Activated CD8-positive, alpha-beta T cell treated with anti-CD3 and anti-CD28 coated beads for 36 hours (primary cell): ENCODE data around the gene COL20A1. TPM values are rescaled to one million over a fixed set of nuclear protein-coding genes. Genes with fewer than 3 reads are reported as not detected.
"Not testable (repeated sequence)": the region's sequence is repeated elsewhere in the genome, so short reads cannot be mapped to it uniquely, and the experiment has no call there.

Experiments used
- ATAC-seq: fragments of 200-7000 bp; cut with Tn5 transposase; one replicate; pipeline ENCODE4 v1.10.0; 2021; ENCODE audit warnings: mild to moderate bottlenecking, moderate library complexity
- CTCF ChIA-PET: fragments of 350-600 bp; sonication (Branson Sonifier 250); formaldehyde crosslinking; loops from one replicate; lab custom pipeline; 2021; ENCODE audit warnings: antibody characterized with exemption; lab: Charles Lee
- POLR2A ChIA-PET: fragments of 350-600 bp; sonication (Branson Sonifier 250); formaldehyde crosslinking; loops from one replicate; lab custom pipeline; 2021; ENCODE audit warnings: antibody characterized with exemption; lab: Charles Lee
- DNase-seq: peaks from one replicate; pipeline ENCODE4 v3.0.0-alpha.2; 2020
- H3K27ac Mint-ChIP-seq: one replicate; pipeline ENCODE4 v1.8.0; 2021; ENCODE audit warnings: mild to moderate bottlenecking, mixed read lengths
- H3K27me3 Mint-ChIP-seq: one replicate; pipeline ENCODE4 v1.8.0; 2021; ENCODE audit warnings: mixed read lengths
- H3K36me3 Mint-ChIP-seq: one replicate; pipeline ENCODE4 v1.8.0; 2021; ENCODE audit warnings: low read depth, mixed read lengths
- H3K4me1 Mint-ChIP-seq: one replicate; pipeline ENCODE4 v1.8.0; 2021; ENCODE audit warnings: low read depth, mixed read lengths
- H3K4me3 Mint-ChIP-seq: one replicate; pipeline ENCODE4 v1.8.0; 2021; ENCODE audit warnings: mild to moderate bottlenecking, moderate library complexity, mixed read lengths
- H3K9me3 Mint-ChIP-seq: one replicate; pipeline ENCODE4 v1.8.0; 2021; ENCODE audit warnings: mixed read lengths
- intact Hi-C: fragments of 100-400 bp; cut with micrococcal nuclease; formaldehyde crosslinking; loops from one replicate; pipeline ENCODE4 v1.10.0; 2022
- total RNA-seq, 2 experiments: library from RNA; stranded (reverse); gene quantifications; one replicate each; pipeline ENCODE4 v1.2.3, GENCODE V29; 2021
- TF ChIP-seq, protein P1 (sequence below): fragments of 200-600 bp; IDR thresholded peaks from one replicate; pipeline ENCODE4 v1.8.0; 2022; ENCODE audit warnings: antibody characterized with exemption, mild to moderate bottlenecking

COL20A1 gene
- total RNA-seq, 2 experiments from 2014 or later = 0.04 TPM; not detected in 1

DNA sequence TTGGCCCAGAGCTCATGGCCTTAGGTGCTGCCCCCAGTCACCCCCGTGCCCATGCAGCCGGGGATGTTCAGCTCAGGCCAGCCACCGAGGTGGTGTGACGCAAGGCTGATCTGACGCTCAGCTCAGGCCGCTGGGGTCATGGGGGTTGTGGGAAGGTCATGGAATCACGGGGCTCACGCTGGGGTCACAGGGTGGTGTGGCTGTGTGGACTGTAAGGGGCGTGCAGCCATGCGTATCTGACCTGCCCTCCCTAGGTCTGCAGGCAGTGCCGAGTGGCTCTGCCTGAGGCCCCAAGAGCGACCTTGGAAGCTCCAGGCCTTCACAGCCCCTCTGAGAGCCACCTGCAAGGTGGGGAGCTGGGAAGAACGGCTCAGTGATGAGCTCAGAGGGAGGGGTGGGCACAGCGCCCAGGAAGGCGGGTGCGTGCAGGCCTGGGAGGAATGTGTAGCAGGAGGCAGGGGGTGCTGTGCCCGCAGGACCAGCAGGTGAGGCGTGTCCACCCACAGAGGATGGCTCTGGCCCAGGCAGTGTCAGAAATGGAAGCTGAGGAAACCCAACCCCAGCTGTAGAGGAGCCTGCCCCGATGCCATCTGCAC is 40.4 kb downstream of the COL20A1 start:
- Mint-ChIP-seq H3K4me3 (no peak overlapping the region), H3K4me1 (no peaks in the 10 kb centered on the region), H3K27ac (no peak overlapping the region), H3K27me3 (peaks cover 26% of the 10 kb centered on the region), H3K36me3 (no peaks in the 10 kb centered on the region), H3K9me3 (peaks cover 8% of the 10 kb centered on the region)
- CTCF ChIA-PET = no interaction called here
- DNase-seq = no peak
- POLR2A ChIA-PET = interaction anchor here (1.1 kb wide), 1 partner anchor 20 kb away, joined by 4 read pairs; no protein-coding TSS in a partner anchor
- ATAC-seq = no peak
- intact Hi-C loops = no loop called here
- TF ChIP-seq, protein P1, sequence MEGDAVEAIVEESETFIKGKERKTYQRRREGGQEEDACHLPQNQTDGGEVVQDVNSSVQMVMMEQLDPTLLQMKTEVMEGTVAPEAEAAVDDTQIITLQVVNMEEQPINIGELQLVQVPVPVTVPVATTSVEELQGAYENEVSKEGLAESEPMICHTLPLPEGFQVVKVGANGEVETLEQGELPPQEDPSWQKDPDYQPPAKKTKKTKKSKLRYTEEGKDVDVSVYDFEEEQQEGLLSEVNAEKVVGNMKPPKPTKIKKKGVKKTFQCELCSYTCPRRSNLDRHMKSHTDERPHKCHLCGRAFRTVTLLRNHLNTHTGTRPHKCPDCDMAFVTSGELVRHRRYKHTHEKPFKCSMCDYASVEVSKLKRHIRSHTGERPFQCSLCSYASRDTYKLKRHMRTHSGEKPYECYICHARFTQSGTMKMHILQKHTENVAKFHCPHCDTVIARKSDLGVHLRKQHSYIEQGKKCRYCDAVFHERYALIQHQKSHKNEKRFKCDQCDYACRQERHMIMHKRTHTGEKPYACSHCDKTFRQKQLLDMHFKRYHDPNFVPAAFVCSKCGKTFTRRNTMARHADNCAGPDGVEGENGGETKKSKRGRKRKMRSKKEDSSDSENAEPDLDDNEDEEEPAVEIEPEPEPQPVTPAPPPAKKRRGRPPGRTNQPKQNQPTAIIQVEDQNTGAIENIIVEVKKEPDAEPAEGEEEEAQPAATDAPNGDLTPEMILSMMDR = no peak

DNA sequence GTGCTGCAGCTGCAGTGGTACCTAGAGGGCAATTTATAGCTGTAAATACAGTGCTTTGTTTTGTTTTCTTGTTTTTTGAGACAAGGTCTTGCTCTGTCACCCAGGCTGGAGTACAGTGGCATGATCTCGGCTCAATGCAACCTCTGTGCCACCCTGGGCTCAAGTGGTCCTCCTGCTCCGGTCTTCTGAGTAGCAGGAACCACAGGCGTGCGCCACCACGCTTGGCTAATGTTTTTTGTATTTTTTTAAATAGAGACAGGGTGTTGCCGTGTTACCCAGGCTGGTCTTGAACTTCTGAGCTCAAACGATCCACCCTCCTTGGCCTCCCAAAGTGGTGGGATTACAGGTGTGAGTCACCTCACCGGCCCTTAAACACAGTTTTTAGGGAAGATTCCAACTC is 41.4 kb downstream of the COL20A1 start:
- CTCF ChIA-PET = interaction anchor here (1.7 kb wide), 1 partner anchor 48 kb away, joined by 4 read pairs; no protein-coding TSS in a partner anchor
- intact Hi-C loops = no loop called here

DNA sequence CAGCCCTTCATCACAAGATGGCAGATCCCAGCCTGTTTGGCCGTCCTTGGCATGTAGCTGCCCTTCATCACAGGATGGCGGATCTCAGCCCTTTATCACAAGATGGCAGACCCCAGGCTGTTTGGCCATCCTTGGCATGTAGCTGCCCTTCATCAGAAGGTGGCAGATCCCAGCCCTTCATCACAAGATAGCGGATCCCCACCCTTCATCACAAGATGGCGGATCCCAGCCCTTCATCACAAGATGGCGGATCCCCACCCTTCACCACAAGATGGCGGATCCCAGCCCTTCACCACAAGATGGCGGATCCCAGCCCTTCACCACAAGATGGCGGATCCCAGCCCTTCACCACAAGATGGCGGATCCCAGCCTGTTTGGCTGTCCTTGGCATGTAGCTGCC is 42.1 kb downstream of the COL20A1 start:
- H3K36me3 Mint-ChIP-seq, H3K9me3 Mint-ChIP-seq, intact Hi-C loops, H3K4me3 Mint-ChIP-seq, ATAC-seq, H3K27ac Mint-ChIP-seq, POLR2A ChIA-PET, H3K4me1 Mint-ChIP-seq, DNase-seq: not testable (repeated sequence)
- H3K27me3 Mint-ChIP-seq = peaks cover 33% of the 10 kb centered on the region
- CTCF ChIA-PET = interaction anchor here (1.7 kb wide), 1 partner anchor 48 kb away, joined by 4 read pairs; no protein-coding TSS in a partner anchor

More for the DNA sequence above, 41.4 kb downstream of the COL20A1 start:
- H3K27me3 Mint-ChIP-seq = peaks cover 32% of the 10 kb centered on the region
- TF ChIP-seq, protein P1 = no peak
- H3K36me3 Mint-ChIP-seq = no peaks in the 10 kb centered on the region
- DNase-seq = no peak
- H3K4me1 Mint-ChIP-seq = no peaks in the 10 kb centered on the region
- POLR2A ChIA-PET = no interaction called here
- H3K27ac Mint-ChIP-seq = no peak overlapping the region
- no peak for ATAC-seq
- peaks cover 8% of the 10 kb centered on the region for H3K9me3 Mint-ChIP-seq
- H3K4me3 Mint-ChIP-seq = no peak overlapping the region

- H3K27me3 Mint-ChIP-seq = peaks cover 33% of the 10 kb centered on the region
- no peaks in the 10 kb centered on the region for H3K36me3 Mint-ChIP-seq
- CTCF ChIA-PET = interaction anchor here (1.7 kb wide), 1 partner anchor 47 kb away, joined by 4 read pairs; no protein-coding TSS in a partner anchor
- H3K4me3 Mint-ChIP-seq = no peak overlapping the region
- DNase-seq (no peak), ATAC-seq (no peak)
- no peaks in the 10 kb centered on the region for H3K4me1 Mint-ChIP-seq
- TF ChIP-seq, protein P1 = no peak
- intact Hi-C loops = no loop called here
- no peak overlapping the region for H3K27ac Mint-ChIP-seq
- POLR2A ChIA-PET = no interaction called here
- peaks cover 8% of the 10 kb centered on the region for H3K9me3 Mint-ChIP-seq
Observed at GRCh38 chr20:63335711-63336110, 42.7 kb downstream of the COL20A1 start.

- POLR2A ChIA-PET = no interaction called here
- intact Hi-C loops = no loop called here
- H3K4me3 Mint-ChIP-seq = no peak overlapping the region
- peaks cover 33% of the 10 kb centered on the region for H3K27me3 Mint-ChIP-seq
- H3K4me1 Mint-ChIP-seq = no peaks in the 10 kb centered on the region
- H3K9me3 Mint-ChIP-seq = peaks cover 8% of the 10 kb centered on the region
- TF ChIP-seq, protein P1 = no peak
- no peak for DNase-seq
- ATAC-seq = no peak
- CTCF ChIA-PET = no interaction called here
- H3K27ac Mint-ChIP-seq = no peak overlapping the region
- H3K36me3 Mint-ChIP-seq = no peaks in the 10 kb centered on the region
Observed at GRCh38 chr20:63336232-63336752, 43.3 kb downstream of the COL20A1 start.
